Ishikawa (cell line): Measurements from ENCODE around the gene TBCEL.

Source experiments
- CEBPB ChIP-seq: IDR thresholded peaks from 2 replicates; pipeline ENCODE4 v1.6.1; 2012
- EGR1 ChIP-seq: IDR thresholded peaks from 2 replicates; pipeline ENCODE4 v1.6.1; 2012
- EP300 ChIP-seq: IDR thresholded peaks from 2 replicates; pipeline ENCODE4 v1.6.1; 2012; ENCODE audit warnings: borderline replicate concordance
- MAX ChIP-seq: IDR thresholded peaks from 2 replicates; pipeline ENCODE4 v1.6.1; 2012
- NFIC ChIP-seq: IDR thresholded peaks from 2 replicates; pipeline ENCODE4 v1.6.1; 2012
- REST ChIP-seq: IDR thresholded peaks from 2 replicates; pipeline ENCODE4 v1.6.1; 2012; ENCODE audit warnings: low read depth, mild to moderate bottlenecking
- TCF12 ChIP-seq: IDR thresholded peaks from 2 replicates; pipeline ENCODE4 v1.6.1; 2012; ENCODE audit warnings: low read depth
- YY1 ChIP-seq: IDR thresholded peaks from 2 replicates; pipeline ENCODE4 v1.6.1; 2012; ENCODE audit warnings: low read depth
- TF ChIP-seq, protein P1 (sequence below): IDR thresholded peaks from 2 replicates; pipeline ENCODE4 v1.6.1; 2012

DNA sequence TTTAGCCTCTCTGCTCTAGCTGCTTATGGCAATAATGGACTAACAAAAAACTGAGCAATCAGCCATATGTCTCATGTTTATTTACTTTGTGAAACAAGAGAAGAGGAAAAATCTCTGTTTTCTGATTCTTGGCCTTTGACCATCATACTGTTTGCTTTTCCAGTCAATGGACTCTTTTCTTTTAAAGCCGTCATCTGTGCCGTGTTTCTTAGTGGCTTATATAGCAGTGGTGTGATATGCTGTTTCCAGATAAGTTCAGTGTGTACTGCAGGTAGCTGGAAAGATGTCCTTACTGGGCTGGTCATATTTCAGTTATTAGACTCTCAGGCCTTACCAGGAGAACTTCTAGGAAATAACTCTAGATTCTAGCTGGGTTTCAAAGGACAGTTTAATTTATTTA lies 43.6 kb downstream of the TBCEL start:
- TF ChIP-seq MAX (no peak), EP300 (no peak), EGR1 (no peak), REST (no peak), TCF12 (no peak), YY1 (no peak), NFIC (no peak), CEBPB (no peak)
- TF ChIP-seq, protein P1, sequence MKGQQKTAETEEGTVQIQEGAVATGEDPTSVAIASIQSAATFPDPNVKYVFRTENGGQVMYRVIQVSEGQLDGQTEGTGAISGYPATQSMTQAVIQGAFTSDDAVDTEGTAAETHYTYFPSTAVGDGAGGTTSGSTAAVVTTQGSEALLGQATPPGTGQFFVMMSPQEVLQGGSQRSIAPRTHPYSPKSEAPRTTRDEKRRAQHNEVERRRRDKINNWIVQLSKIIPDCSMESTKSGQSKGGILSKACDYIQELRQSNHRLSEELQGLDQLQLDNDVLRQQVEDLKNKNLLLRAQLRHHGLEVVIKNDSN, result no peak
